Head of caudate nucleus (tissue), 42 donors: Measurements from ENCODE around the gene HOXA1.

Source experiments
- DNase-seq, 42 donors: peaks; one replicate each; pipeline versions ENCODE4 v3.0.0 to v3.0.0-alpha.2; 2020 to 2021; ENCODE audit warnings: mixed read lengths in 7 of 42
- intact Hi-C: fragments of 100-400 bp; cut with DNase I; formaldehyde crosslinking; loops from one replicate; pipeline ENCODE4 v1.15.0; 2022

The HOXA1 gene

DNA sequence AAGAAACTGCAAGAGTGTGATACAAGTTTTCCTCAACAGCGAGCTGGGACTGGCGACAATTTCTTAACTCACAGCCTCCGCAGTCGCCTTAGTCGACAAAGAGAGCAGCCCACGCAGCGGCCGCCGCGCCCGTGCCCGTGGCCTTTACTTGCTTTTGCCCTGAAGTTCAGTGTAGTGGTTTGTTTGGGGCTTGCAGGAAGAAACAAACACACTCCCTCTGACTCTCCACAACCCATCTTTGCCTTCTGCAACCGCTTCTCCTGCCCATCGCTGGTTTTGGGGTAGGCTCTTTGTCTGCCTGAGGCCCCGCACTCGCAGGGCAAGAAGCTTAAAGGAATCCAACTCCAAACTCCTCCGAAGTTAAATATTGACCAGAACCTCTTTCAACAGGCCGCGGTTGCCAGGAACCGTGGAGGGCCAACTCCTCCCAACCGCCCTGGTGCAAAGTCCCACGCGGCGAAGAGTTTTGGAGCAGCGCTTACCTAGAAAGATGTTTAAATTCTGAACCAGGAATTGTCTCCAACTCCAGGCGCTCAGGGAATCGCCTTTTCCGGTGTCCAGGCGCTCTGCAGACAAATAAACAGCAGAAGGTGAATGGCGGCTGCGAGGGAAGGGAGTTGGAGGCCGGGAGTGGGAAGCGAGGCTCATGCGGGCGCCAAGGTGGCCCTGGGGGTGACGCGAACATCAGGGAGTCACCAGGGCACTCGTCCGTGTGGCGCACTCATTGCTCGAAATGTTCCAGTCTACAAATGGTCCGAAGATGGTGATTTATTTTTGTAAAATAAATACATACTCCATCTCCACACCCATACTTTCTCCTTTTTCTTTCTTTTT lies 26.5 kb upstream of the HOXA1 start:
- no peak for DNase-seq
- intact Hi-C loops = loop anchor here (10.0 kb wide), 1 partner anchor 267 kb away; no protein-coding TSS in a partner anchor

DNA sequence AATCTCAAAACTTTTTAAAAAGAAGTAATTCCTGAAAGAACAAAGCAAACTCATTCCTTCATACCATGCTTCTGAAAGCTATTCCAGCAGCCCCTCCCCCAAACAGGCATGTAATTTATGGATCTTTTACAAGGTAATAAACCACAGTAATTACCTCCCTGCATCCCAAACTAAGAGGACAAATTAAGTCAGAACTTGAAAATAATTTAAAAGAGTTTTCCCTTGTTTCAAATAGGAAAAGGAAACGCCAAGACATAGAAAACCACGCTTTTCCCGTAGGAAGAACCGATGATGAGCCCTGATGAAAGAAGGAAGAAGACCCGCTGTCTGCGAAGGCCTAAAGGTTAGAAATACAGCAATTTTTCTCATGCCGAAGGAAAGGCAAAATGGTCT lies 25.9 kb upstream of the HOXA1 start:
- intact Hi-C loops = loop anchor here (10.0 kb wide), 1 partner anchor 267 kb away; no protein-coding TSS in a partner anchor
- DNase-seq = no peak

DNA sequence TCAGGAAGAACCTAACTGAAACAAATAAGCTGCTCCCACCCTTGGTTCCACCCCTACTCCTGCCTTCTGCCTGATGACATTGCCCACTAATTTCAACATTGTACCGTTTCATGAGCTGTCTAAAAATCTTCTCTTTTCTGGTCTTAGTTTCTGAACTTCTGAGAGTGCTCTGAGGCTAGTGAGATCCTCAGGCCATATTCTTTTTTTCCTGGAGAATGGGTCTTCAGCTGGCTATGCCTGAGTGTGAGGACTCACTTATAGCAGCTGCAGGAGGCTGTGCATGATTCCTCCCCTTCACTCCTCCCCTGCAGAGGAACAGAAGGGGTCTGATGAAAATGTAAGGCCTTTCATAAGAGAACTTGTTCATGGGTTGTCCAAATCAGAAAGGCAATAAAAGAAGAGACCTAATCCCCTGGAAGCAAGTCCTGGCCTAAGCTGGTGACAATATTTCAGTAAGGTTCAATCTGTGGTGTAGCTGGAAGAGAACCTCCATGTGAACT lies 23.7 kb upstream of the HOXA1 start:
- intact Hi-C loops = no loop called here
- no peak for DNase-seq

DNA sequence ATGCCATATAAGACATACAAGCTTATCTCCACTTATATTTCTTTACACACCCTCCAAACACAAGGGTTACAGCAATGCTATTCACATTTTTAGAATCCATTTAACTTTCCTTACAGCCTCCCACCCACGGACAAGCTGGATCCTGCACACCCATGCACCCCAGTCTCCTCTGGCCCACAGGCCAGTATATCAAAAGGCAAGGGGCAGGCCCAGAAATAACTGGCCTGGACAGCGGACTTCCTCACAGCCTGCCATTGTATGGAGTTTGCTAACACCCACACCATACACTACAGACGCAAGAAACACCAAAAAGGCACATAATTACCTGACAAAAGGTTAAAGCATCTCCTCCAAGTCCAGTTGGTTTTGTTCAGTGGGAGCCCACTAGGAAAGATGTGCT lies 22.8 kb upstream of the HOXA1 start:
- no peak for DNase-seq
- intact Hi-C loops = no loop called here

DNA sequence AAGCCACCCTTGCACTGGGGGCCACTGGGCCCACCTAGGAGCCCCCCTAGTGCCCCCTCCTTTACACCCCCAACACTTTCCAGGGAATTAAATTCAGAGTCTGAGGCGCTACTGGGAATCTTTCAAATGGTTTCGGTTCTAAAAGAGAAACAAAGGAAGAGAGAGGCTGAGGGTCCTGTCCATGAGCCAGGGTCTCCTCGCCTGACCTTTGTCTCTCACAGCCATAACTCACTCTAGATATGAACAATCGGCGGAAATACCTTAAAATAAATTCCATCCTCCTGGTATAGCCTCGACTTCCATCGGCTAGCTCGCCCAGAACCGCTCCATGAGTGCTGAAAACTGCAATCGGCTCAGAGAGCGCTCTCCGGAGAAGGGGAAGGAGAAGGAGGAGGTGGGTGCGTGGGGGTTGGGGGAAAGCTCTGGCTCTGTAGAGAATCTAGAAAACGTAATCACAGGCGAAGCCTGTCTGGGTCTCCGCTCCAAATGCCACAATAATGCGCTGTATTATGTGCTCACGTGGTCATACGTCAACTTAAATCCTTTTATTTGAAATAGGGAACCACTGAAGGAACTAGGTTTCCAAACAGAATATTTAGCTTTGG lies 22.2 kb upstream of the HOXA1 start:
- intact Hi-C loops = no loop called here
- no peak for DNase-seq

DNA sequence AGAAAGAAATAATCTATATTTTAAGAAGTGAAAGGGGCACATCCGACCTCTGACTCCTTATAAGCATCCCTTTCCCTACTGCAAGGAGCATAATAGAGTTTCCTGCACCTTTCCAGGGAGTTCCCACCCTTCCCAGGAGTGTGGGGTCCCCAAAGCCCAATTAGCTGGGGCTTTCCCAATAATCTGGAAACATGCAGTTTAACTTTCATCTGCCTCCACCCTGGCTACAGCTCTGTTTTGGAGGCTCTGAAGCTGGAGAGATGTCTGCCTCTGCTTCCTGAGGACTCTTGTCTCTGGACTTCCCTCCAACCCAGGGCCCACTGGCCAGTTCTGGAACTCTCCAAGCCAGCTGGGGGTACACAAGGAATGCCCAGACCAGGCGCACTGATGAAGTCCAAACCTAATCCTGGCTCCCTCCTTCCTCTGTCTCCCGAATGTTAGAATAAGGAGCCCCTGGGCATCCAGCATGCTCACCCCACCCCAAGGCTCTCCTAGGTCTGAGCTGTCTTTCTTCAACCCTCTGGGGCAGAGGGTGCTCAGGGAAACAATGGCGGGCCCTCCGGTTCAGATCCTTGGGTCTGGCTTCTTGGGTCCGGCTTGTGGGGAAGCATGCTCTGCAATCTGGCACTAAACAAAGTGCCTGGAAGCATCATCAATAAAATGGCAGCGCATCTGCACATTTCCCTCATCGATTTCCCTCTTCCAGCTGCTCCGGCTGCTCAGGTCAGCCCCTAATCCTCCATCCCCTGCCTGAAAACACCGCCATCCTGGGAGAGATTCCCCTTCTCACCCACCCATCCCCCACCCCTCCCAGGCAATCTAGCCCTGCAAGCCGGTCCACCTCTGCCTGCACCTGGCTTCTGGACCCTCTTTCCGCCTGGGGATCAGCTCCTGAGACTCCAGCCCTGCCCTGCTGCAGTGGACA lies 21.4 kb upstream of the HOXA1 start:
- no peak for DNase-seq
- intact Hi-C loops = no loop called here

DNA sequence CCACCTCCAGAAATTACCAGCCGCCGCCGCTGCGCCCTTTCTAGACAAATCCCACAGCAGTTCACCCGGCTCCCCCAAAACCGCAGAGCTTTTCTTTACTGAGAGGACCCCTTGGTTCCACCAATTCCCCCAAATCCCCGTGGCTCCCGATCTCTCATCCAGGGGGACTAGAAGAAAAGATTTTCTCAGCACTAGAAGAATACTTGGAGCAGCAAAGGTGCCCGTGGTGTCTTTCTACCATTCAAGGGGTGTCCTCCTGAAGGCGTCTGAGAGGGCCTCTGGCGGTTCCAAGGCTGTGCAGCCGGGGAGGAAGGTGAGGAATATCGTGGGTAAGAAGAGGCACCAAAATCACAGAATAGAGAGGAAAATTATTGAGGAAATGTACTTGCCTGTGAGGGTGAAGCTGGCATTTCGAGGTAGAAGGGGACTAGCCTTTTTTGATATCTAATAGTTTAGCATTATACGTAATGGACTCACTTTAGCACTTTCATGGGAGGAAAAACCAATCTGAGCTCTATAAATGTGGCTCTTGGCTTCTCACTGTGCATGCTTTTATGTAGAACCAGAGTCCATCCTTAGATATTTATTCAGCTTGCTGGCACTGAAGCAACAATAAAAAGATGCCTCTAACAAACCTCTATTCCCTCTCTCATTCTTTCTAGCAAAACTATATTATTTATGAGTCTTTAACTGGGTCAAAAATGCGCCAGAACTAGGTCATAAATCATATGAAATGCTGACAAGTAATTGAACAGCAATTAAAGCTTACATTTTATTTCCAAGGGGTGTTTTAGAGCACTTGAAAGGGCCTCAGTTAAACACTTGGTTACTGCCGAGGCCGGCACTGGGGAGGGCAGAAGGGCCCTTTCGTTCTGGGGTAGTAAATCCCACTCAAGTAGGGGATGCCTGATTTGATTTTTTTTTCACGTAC lies 20.5 kb upstream of the HOXA1 start:
- intact Hi-C loops = no loop called here

DNA sequence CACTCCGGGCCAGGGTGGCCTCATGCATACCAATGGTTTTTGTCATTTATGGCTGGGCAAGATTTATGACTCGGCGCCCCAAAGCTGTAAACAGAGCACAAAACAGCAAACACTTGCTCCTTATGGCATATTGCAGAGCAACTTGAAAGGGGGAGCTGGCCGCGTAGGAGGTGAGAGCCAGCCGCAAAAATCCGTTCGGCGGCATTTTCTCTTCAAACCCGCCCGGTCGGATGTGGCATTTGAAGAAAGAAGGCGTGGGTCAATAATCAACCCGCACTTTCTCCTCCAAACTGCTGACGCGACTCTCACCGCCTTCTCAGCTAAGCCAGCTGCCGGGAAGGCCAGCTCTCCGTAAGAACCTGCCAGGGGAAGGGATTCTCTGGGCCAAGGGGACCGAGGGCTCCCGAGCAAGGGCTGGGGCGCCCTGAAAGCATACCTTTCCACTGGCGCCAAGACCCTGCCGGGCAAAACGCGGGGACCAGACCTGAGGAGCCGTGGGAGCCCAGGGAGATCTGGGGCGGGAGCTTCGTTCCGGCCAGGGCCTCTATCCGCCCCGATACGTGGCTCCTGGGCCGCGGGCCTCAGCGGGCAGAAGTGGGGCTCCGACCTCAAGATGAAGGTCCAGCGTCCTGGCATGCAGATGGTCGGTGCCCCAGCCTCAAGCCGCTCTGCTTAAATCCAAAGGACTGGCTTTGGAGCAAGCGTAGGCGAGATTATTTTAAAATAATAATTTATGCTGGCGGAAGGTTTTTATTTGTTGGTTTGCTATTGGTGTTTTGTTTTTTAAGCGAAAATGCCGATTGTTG lies 19.6 kb upstream of the HOXA1 start:
- no peak for DNase-seq
- intact Hi-C loops = no loop called here

More for the DNA sequence above, 20.5 kb upstream of the HOXA1 start:
- no peak for DNase-seq

DNA sequence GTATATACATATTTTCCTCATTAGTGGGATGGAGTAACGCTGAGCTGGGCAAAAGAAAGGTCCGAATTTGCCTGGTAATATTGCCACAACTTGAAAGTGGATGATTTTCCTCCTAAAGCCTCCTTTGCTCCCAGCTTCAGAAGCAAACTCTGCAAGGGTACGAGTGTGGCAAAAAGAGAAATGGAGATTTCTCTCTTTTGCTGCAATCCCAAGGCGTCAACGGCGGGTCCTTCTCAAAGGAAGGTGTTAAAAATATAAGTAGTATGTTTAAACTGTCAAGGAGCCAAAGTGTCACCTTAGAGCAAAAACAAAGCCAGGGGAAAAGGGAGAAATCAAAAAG lies 19.1 kb upstream of the HOXA1 start:
- intact Hi-C loops = no loop called here
- DNase-seq = no peak

DNA sequence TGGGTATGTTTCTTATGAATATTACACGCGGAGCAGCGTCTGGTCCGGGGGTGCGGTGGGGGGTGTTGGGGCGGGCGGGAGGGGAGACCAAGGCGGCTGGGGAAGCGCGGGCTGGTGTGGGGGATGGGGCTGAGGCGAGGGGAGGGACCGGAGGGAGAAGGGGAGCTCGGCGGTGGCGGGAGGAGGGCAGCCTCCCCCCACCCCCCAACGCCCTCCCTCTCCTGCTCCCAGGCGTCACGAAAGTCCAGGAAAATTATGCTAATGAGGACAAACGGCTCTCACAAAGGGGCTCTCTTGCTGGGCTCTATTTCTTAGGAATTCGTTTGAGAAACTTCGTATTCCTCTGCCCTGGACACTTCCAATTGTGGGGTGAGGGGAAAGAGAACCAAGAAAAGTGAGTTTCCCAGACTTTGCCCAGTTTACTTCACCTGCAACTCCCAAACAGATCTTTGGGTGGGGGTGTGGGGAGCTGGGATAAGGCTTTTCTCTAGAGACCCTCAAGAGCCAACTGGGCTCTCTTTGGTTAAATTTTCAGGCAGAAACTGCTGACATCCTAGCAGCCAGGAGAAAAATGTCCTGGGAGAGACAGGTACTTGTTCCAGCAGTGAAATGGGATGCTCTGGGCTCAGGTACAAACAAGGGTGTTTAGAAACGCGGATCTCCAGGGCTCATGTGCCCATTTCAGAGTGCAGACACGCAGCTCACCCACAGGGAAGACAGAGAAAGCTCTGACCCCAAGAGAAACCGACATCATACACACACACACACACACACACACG lies 18.4 kb upstream of the HOXA1 start:
- intact Hi-C loops = no loop called here
- no peak for DNase-seq

DNA sequence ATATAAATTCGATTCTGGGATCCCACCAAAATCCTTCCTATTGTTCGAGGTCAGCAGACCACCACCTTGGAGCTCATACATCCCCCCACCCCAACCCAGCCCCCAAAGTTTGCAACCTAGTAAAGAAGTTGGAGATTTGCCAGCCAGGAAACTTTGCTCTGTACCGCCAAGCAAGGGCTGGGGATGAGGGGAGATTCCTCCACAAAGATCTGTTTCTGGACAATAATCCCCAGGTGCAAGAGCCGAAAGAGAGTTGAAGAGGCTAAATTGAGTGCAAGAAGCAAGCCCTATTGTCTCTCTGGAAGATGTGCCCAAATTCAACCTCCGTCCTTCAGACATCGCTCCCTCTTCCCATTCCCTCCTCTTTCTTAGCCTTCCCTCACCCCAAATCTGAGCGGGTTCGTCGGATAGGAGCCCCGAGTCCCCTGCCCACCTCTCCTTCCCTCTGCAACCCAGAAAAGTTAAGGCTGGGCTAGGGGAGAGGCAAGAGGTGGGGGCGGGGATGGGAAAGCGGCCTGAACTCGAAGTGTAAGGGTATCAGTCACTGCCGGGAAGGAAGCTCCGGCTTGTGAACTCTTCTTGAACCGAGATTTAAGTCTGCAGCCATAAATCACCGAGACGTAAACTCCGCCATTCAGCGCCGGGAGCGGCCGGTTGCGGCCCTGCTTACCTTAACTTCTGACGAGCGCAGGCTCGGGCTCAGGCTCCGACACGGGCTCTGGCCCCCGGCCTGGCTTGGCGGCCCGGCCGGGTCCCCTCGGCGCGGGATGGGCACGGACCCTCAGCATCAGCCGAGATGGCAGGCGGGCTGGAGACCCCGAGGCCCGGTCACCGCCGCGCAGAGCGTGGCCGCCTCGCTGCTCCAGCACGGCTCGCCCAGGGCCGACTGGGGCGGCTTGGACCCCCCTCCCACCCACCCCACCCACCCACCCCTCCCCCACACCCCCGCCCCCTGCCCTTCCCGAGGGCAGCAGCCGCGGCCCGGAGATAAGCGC lies 17.5 kb upstream of the HOXA1 start:
- intact Hi-C loops = no loop called here
- no peak for DNase-seq

DNA sequence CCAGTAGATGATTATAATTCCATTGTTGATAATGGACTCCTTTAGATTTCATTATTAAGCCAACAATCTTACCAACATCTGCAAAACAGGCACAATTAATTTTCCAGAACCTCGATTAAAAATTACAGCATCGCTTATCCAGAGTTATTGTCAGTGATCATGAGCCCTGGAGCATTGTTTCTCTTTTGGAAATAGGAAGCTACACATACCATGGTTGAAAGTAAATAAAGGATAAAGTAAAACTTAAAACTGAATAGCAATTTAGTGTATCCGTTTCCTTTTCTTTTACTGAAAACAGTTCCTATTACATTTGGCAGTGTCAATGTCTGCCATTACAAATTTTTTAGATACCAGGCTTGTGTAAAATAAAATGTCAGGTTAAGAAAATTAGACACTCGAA lies 16.6 kb upstream of the HOXA1 start:
- intact Hi-C loops = no loop called here
- DNase-seq = no peak

DNA sequence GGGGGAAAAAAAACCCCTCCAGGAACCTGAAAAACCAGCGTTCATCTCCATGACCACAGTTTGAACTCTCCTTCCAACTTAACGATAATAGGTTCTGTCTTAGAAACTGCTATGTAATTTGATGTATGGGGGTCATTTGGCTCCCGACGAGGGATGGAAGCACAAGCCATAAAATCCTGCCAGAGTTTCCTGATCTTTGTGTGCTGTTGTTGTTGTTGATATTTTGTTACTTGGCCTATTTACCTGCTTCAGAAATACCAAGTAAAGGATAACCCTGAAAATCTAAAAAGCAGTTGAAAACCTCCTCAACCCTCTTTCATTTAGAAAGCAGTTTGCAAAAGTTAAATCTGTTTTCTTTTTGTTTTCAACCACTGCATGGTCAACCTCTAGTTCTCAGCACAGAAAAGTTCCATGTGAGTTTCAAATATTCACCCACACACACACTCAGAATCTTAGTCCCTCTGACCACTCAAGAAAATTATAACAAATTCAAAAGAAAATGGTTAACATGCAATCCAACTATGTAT lies 16.0 kb upstream of the HOXA1 start:
- intact Hi-C loops = no loop called here

DNA sequence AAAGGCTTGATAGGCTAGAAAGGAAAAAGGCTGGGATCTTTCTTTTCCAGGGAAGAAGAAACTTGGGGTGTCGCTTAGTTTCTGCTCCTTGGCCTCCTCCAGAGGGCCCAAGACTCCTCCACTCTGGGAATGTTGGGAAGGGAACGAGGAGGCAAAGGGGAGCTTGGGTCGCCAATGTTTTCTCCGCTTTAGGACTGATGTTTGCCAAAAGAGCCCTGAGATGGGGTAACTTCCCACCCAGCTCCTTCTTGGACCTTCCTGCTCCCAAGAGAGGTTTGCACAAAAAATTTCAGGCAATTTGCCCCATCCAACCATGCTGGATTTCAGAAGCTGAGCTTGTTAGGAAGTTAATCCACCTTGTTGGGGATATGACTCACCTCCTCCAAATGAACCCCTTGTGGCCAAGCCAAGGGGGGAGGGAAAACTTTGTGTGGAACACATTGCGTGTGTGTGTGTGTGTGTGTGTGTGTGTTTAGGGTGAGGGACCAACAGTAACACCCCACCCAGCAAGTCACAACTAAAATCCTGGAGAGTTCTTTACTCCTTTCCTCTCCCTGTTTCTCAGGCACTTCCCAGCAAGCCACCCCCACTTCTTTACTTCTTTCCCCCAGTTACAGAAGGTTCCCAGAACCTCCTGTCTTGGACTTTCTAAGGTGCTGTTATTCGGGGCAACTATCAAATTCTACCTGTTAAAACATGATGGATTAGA lies 15.4 kb upstream of the HOXA1 start:
- DNase-seq = no peak
- intact Hi-C loops = no loop called here

More for the DNA sequence above, 16.0 kb upstream of the HOXA1 start:
- no peak for DNase-seq
